ENCODE measurements around the gene TBC1D1. TPM values are rescaled to one million over a fixed set of nuclear protein-coding genes. Genes with fewer than 3 reads are reported as not detected.

TBC1D1 gene
- total RNA-seq, 1 donor from 2014 or later, result 92.7 TPM

DNA sequence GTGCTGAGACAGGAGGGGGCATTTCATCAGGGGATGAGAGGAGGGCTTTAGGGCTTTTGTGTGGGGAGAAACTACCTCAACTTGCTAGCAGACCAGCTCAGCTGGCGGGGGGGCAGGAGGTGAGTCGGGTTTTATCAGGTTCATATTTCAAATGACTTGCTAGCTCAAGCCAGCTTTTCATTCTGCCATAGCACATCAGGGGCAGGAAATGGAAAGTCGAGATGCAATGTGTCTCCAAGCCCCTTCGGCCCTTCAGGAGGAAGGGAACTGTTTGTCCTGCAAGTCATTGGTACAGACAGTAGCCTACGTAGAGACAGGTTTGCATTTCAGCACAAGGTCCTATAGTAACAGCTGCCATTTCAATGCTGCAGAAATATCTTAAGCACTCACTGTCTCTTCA lies 263.4 kb downstream of the TBC1D1 start:
- DNase-seq (ENCODE audit: low spot score), result no peak
- no peak overlapping the region for H3K27ac Mint-ChIP-seq (ENCODE audit: unreplicated experiment)
- no peaks in the 10 kb centered on the region for H3K36me3 Mint-ChIP-seq (ENCODE audit: low read depth)
- no peaks in the 10 kb centered on the region for H3K9me3 Mint-ChIP-seq (ENCODE audit: low read depth)
- H3K4me3 Mint-ChIP-seq (ENCODE audit: unreplicated experiment), result no peak overlapping the region
- peaks cover 36% of the 10 kb centered on the region for H3K4me1 Mint-ChIP-seq (ENCODE audit: low read depth)
- TF ChIP-seq, protein P1, sequence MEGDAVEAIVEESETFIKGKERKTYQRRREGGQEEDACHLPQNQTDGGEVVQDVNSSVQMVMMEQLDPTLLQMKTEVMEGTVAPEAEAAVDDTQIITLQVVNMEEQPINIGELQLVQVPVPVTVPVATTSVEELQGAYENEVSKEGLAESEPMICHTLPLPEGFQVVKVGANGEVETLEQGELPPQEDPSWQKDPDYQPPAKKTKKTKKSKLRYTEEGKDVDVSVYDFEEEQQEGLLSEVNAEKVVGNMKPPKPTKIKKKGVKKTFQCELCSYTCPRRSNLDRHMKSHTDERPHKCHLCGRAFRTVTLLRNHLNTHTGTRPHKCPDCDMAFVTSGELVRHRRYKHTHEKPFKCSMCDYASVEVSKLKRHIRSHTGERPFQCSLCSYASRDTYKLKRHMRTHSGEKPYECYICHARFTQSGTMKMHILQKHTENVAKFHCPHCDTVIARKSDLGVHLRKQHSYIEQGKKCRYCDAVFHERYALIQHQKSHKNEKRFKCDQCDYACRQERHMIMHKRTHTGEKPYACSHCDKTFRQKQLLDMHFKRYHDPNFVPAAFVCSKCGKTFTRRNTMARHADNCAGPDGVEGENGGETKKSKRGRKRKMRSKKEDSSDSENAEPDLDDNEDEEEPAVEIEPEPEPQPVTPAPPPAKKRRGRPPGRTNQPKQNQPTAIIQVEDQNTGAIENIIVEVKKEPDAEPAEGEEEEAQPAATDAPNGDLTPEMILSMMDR (IDR thresholded peaks at IDR 0.05), result no peak
- no peaks in the 10 kb centered on the region for H3K27me3 Mint-ChIP-seq (ENCODE audit: low read depth)

DNA sequence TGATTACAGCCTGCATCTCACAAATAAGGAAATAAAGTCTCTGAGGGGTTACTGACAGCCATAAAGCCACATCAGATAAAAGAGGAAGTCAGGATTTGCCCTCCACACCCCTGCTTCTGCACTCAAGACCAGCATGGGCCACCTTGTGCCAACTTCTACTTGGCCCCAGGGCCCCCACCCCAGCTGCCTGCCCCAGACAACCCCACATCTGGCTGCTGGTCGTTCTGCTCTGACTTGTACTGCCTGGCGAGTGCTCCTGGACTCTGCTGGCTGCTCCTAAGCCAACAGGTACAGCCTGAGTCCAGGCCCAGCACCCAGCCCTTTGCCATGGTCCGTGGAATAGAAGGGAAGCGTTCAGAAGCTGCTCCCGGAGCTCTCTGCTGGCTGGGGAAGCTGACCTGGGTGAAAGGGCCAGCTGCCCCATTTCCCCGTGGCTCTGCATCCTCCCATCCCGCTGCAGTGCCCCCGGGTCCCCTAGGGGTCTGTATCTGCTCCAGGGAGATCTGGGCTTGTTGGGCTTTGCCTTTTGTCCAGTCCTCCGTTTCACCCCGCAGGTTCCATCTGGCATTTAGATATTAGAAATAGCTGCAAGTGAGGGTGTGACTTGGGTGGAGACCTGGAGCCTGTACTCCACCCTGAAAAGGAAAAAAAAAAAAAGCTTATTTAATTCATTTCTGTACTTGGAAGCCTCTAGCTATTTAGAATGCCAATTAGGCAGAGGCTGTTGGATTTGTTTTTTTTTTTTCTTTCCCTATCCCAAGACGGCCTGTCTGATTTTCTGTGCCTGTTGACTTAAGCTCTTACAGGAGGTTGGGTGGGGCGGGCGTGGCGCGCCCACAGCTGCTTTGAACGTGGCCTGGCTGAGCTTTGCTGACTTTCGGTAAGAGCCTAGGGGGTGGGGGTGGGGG lies 264.1 kb downstream of the TBC1D1 start:
- Mint-ChIP-seq H3K4me1 (ENCODE audit: low read depth) (peaks cover 36% of the 10 kb centered on the region), H3K27ac (ENCODE audit: unreplicated experiment) (peak overlapping the region; percentile 18), H3K36me3 (ENCODE audit: low read depth) (no peaks in the 10 kb centered on the region), H3K4me3 (ENCODE audit: unreplicated experiment) (no peak overlapping the region), H3K9me3 (ENCODE audit: low read depth) (no peaks in the 10 kb centered on the region), H3K27me3 (ENCODE audit: low read depth) (no peaks in the 10 kb centered on the region)
- DNase-seq (ENCODE audit: low spot score), result no peak
- TF ChIP-seq, protein P1 (IDR thresholded peaks at IDR 0.05), result no peak

DNA sequence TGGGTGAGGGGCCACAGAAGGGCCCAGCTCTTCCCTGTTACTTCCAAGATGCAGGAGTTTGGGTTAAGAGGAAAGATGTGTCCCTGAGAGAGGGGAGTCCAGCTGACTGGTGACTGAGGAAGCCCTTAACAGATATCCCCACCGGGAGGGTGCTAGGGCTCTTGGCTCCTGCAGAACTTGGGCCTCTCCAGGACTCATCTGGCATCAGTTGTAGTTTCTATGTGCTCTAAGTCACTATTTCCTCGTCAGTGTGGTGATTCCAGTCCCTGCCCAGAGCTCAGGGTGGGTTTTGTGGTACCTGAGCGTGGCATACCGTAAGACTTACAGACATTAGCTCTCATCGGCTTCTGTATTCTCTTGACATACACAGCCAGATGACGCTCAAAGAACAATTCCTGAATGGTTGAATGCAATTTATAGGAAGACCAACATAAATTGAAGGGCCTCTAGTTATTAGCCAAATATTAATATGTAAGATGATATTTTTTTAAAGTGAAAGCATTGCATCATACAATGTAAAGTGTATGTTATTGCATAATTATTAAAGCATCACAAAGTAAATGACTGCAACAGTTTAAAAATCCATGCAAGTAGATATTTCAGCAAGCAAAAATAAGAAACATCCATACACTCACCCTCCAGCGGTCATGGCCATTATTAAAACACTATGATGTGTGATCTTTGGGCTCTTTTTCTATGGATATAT lies 264.9 kb downstream of the TBC1D1 start:
- peaks cover 42% of the 10 kb centered on the region for H3K4me1 Mint-ChIP-seq (ENCODE audit: low read depth)
- H3K27ac Mint-ChIP-seq (ENCODE audit: unreplicated experiment), result no peak overlapping the region
- TF ChIP-seq, protein P1 (IDR thresholded peaks at IDR 0.05), result no peak
- no peaks in the 10 kb centered on the region for H3K36me3 Mint-ChIP-seq (ENCODE audit: low read depth)
- H3K9me3 Mint-ChIP-seq (ENCODE audit: low read depth), result no peaks in the 10 kb centered on the region
- no peak overlapping the region for H3K4me3 Mint-ChIP-seq (ENCODE audit: unreplicated experiment)
- no peak for DNase-seq (ENCODE audit: low spot score)
- H3K27me3 Mint-ChIP-seq (ENCODE audit: low read depth), result no peaks in the 10 kb centered on the region

DNA sequence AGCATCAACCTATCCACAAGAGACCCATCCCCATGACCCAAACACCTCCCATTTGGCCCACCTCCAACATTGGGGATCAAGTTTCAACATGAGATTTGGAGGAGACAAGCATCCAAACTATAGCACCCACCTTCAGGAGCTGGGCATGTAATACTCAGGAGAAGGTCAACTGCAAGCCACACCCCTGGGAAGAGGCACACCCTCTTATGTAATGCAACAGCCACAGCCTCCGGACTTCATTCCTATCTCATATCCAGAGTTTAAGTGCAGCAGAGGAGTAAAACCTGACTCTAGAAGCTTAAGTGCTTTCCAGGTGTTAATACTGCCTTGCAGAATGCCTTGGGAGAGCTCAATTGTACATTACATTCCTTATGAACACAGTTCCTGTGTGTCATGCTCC lies 266.7 kb downstream of the TBC1D1 start:
- TF ChIP-seq, protein P1 (IDR thresholded peaks at IDR 0.05), result no peak
- Mint-ChIP-seq H3K9me3 (ENCODE audit: low read depth) (no peaks in the 10 kb centered on the region), H3K27ac (ENCODE audit: unreplicated experiment) (no peak overlapping the region), H3K4me3 (ENCODE audit: unreplicated experiment) (no peak overlapping the region), H3K27me3 (ENCODE audit: low read depth) (no peaks in the 10 kb centered on the region), H3K4me1 (ENCODE audit: low read depth) (peaks cover 49% of the 10 kb centered on the region), H3K36me3 (ENCODE audit: low read depth) (no peaks in the 10 kb centered on the region)
- no peak for DNase-seq (ENCODE audit: low spot score)

DNA sequence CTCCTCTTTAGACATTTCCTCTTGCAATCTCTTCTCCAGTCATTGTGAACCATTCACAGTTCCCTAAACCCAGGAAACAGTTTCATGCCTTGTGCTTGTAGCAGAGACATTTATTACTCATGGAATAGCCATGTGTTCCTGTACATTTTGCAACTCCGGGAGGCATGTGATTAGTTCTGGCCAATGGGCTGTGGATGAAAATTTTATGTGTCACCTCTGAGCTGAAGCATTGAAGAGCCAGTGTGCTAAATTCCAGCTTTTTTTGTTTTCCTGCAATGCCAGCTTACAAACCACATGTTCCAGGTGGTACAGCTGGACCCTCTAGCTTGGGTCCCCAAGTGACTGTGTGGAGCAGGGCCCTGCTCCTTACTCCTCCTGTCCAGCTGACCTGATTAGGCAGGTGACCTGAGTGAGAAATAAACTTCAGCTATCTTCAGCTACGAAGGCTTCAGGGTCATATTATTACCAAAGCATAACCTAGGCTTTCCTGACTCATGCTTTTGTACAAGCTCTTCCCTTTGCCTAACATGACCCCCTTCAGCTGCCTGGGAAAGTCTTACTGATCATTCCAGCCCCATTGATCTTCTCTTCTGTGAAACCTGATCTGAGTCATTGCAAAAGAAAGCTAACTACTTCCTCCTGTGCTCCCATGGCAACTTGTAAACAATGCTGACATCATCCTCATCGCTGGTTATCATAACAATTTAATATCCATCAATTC lies 269.8 kb downstream of the TBC1D1 start:
- no peak for DNase-seq (ENCODE audit: low spot score)
- Mint-ChIP-seq H3K36me3 (ENCODE audit: low read depth) (peaks cover 4% of the 10 kb centered on the region), H3K27me3 (ENCODE audit: low read depth) (no peaks in the 10 kb centered on the region), H3K4me1 (ENCODE audit: low read depth) (peaks cover 22% of the 10 kb centered on the region), H3K9me3 (ENCODE audit: low read depth) (peaks cover 8% of the 10 kb centered on the region), H3K27ac (ENCODE audit: unreplicated experiment) (peak overlapping the region; percentile 45), H3K4me3 (ENCODE audit: unreplicated experiment) (no peak overlapping the region)
- TF ChIP-seq, protein P1 (IDR thresholded peaks at IDR 0.05), result no peak
